H1 (cell line): ENCODE data around the gene HSPB1. TPM values are rescaled to one million over a fixed set of nuclear protein-coding genes. Genes with fewer than 3 reads are reported as not detected.

ENCODE experiments used
- CTCF ChIA-PET: fragments of 300-600 bp; sonication (Branson Sonifier 250); formaldehyde crosslinking; loops from one replicate; lab custom pipeline; 2021; ENCODE audit not compliant: partially characterized antibody; lab: Charles Lee
- POLR2A ChIA-PET: fragments of 300-600 bp; sonication (Branson Sonifier 250); formaldehyde crosslinking; loops from one replicate; lab custom pipeline; 2021; ENCODE audit warnings: inconsistent platforms; ENCODE audit not compliant: partially characterized antibody; lab: Charles Lee
- DNase-seq, 2 experiments: peaks; one replicate each; pipeline versions ENCODE4 v3.0.0 to v3.0.0-alpha.2; 2010 to 2022; ENCODE audit warnings: low spot score in 2 of 2, low read depth in 1 of 2, mixed read lengths in 1 of 2
- FAIRE-seq: peaks from 2 replicates; lab custom pipeline; 2011; peaks lifted over from hg19 to GRCh38; lab: Jason Lieb, UNC
- H2AFZ ChIP-seq: 2 replicates; pipeline ENCODE4 v1.8.1; 2012; ENCODE audit warnings: low read length, inconsistent platforms
- H2AK5ac ChIP-seq: 2 replicates; pipeline ENCODE4 v1.6.1; 2013; ENCODE audit warnings: low read depth, low read length
- H2BK120ac ChIP-seq: replicated peaks from 2 replicates; pipeline ENCODE3; 2013; ENCODE audit warnings: low read depth, low read length, inconsistent platforms
- H2BK12ac ChIP-seq: 2 replicates; pipeline ENCODE4 v1.6.1; 2013; ENCODE audit warnings: low read depth, low read length
- H2BK15ac ChIP-seq: 2 replicates; pipeline ENCODE4 v1.6.1; 2013; ENCODE audit warnings: low read length
- H2BK20ac ChIP-seq: 2 replicates; pipeline ENCODE4 v1.6.1; 2013; ENCODE audit warnings: low read length
- H2BK5ac ChIP-seq: 2 replicates; pipeline ENCODE4 v1.6.1; 2013; ENCODE audit warnings: low read depth, low read length
- H3K14ac ChIP-seq: 2 replicates; pipeline ENCODE4 v1.6.1; 2013; ENCODE audit warnings: inconsistent platforms; ENCODE audit not compliant: insufficient read length
- H3K18ac ChIP-seq: 2 replicates; pipeline ENCODE4 v1.6.1; 2013; ENCODE audit warnings: low read length; ENCODE audit errors: extremely low read depth
- H3K23ac ChIP-seq: 2 replicates; pipeline ENCODE4 v1.6.1; 2013; ENCODE audit warnings: inconsistent platforms; ENCODE audit not compliant: insufficient read length
- H3K23me2 ChIP-seq: 2 replicates; pipeline ENCODE4 v1.6.1; 2013; ENCODE audit warnings: low read depth, low read length
- H3K27ac ChIP-seq: 2 replicates; pipeline ENCODE4 v1.6.1; 2011; ENCODE audit warnings: low read depth, low read length, inconsistent platforms
- H3K27me3 ChIP-seq, 4 experiments: replicated peaks in 1 of 4; 1 replicate in 1 of 4; 2 replicates in 3 of 4; pipeline versions ENCODE4 v1.6.1 to v1.8.1; 2011 to 2013; ENCODE audit warnings: low read length in 3 of 4, mild to moderate bottlenecking in 3 of 4, inconsistent platforms in 2 of 4, mixed read lengths in 2 of 4, moderate library complexity in 1 of 4; ENCODE audit not compliant: control insufficient read depth in 3 of 4, insufficient read depth in 3 of 4; ENCODE audit errors: extremely low read depth in 1 of 4
- H3K36me3 ChIP-seq, 4 experiments: 2 replicates each; pipeline versions ENCODE4 v1.6.1 to v1.8.1; 2011 to 2013; ENCODE audit warnings: mild to moderate bottlenecking in 4 of 4, low read length in 3 of 4, moderate library complexity in 2 of 4, control low read depth in 1 of 4, inconsistent platforms in 1 of 4; ENCODE audit not compliant: insufficient read depth in 4 of 4, control insufficient read depth in 2 of 4
- H3K4ac ChIP-seq: replicated peaks from 2 replicates; pipeline ENCODE3; 2013; ENCODE audit warnings: low read length, low read depth, mixed read lengths, inconsistent platforms; ENCODE audit not compliant: insufficient read length
- H3K4me1 ChIP-seq, 4 experiments: replicated peaks in 1 of 4; 1 replicate in 1 of 4; 2 replicates in 3 of 4; pipeline versions ENCODE4 v1.6.1 to v1.8.1; 2011 to 2013; ENCODE audit warnings: low read length in 3 of 4, inconsistent platforms in 2 of 4, mixed read lengths in 1 of 4; ENCODE audit not compliant: insufficient read depth in 4 of 4, control insufficient read depth in 3 of 4
- H3K4me2 ChIP-seq, 2 experiments: 2 replicates each; pipeline versions ENCODE4 v1.6.1 to v1.8.1; 2011 to 2013; ENCODE audit warnings: low read depth in 2 of 2, low read length in 2 of 2, control low read depth in 1 of 2, inconsistent platforms in 1 of 2, mild to moderate bottlenecking in 1 of 2; ENCODE audit not compliant: insufficient read depth in 1 of 2
- H3K4me3 ChIP-seq, 4 experiments: fragments of 200-600, 300-600 bp in 1 of 4; sonication (generic), shearing (Covaris generic), sonication (Bioruptor Twin) in 1 of 4; 2 replicates each; pipeline versions ENCODE4 v1.5.1 to v1.8.1; 2011 to 2016; ENCODE audit warnings: low read length in 4 of 4, low read depth in 3 of 4, control low read depth in 2 of 4, inconsistent platforms in 2 of 4, mild to moderate bottlenecking in 2 of 4, mixed read lengths in 1 of 4, moderate library complexity in 1 of 4; ENCODE audit not compliant: insufficient read depth in 2 of 4; ENCODE audit errors: extremely low read depth in 1 of 4
- H3K56ac ChIP-seq: replicated peaks from 2 replicates; pipeline ENCODE3; 2013; ENCODE audit warnings: low read depth, mild to moderate bottlenecking, mixed read lengths, low read length, inconsistent platforms; ENCODE audit not compliant: insufficient read length
- H3K79me1 ChIP-seq: 2 replicates; pipeline ENCODE4 v1.6.1; 2013; ENCODE audit warnings: low read depth, low read length, control low read depth
- H3K79me2 ChIP-seq, 2 experiments: 2 replicates each; pipeline versions ENCODE4 v1.6.1 to v1.8.1; 2012 to 2013; ENCODE audit warnings: low read length in 2 of 2, mild to moderate bottlenecking in 2 of 2, inconsistent platforms in 1 of 2; ENCODE audit not compliant: insufficient read depth in 2 of 2, control insufficient read depth in 1 of 2
- H3K9ac ChIP-seq, 4 experiments: replicated peaks in 1 of 4; 1 replicate in 1 of 4; 2 replicates in 3 of 4; pipeline versions ENCODE4 v1.6.1 to v1.8.1; 2011 to 2013; ENCODE audit warnings: low read depth in 3 of 4, low read length in 3 of 4, control low read depth in 2 of 4, mild to moderate bottlenecking in 2 of 4, moderate library complexity in 2 of 4, inconsistent platforms in 1 of 4; ENCODE audit errors: extremely low read depth in 1 of 4
- H3K9me3 ChIP-seq, 2 experiments: 2 replicates each; pipeline versions ENCODE4 v1.6.1 to v1.8.1; 2012 to 2013; ENCODE audit warnings: mild to moderate bottlenecking in 2 of 2, moderate library complexity in 2 of 2, control low read depth in 1 of 2, inconsistent platforms in 1 of 2, low read depth in 1 of 2, low read length in 1 of 2, mixed read lengths in 1 of 2; ENCODE audit not compliant: insufficient read depth in 2 of 2
- H4K20me1 ChIP-seq, 2 experiments: replicated peaks in 1 of 2; 2 replicates each; pipeline versions ENCODE3 to v1.8.1; 2011 to 2013; ENCODE audit warnings: inconsistent platforms in 2 of 2, low read length in 2 of 2, mild to moderate bottlenecking in 1 of 2; ENCODE audit not compliant: insufficient read depth in 2 of 2, control insufficient read depth in 1 of 2
- H4K5ac ChIP-seq: 2 replicates; pipeline ENCODE4 v1.6.1; 2013; ENCODE audit warnings: low read length, low read depth, mixed read lengths, inconsistent platforms; ENCODE audit not compliant: insufficient read length
- H4K8ac ChIP-seq: 2 replicates; pipeline ENCODE4 v1.8.0; 2013; ENCODE audit warnings: mild to moderate bottlenecking, moderate library complexity, low read length, inconsistent platforms; ENCODE audit not compliant: insufficient read depth; ENCODE audit errors: extremely low read depth
- H4K91ac ChIP-seq: replicated peaks from 2 replicates; pipeline ENCODE3; 2013; ENCODE audit warnings: low read length, mixed read lengths, inconsistent platforms; ENCODE audit not compliant: insufficient read length
- BACH1 ChIP-seq: IDR thresholded peaks from 2 replicates; pipeline ENCODE4 v1.6.1; 2012; ENCODE audit warnings: low read length, improper control_type of control experiment
- BCL11A ChIP-seq, 2 experiments: IDR thresholded peaks; one replicate each; pipeline ENCODE4 v1.6.1; 2011; ENCODE audit warnings: low read depth in 2 of 2, low read length in 2 of 2, mild to moderate bottlenecking in 2 of 2
- CBX8 ChIP-seq: fragments of 300-800, 300-1000 bp; sonication (generic); IDR thresholded peaks from 2 replicates; pipeline ENCODE4 v1.7.1; 2016; ENCODE audit warnings: low read depth, low read length, borderline replicate concordance
- KDM4A ChIP-seq: IDR thresholded peaks from one replicate; pipeline ENCODE4 v1.7.1; 2012; ENCODE audit warnings: low read depth, mild to moderate bottlenecking, moderate library complexity, low read length, inconsistent platforms; ENCODE audit not compliant: severe bottlenecking
- MAFK ChIP-seq: IDR thresholded peaks from 2 replicates; pipeline ENCODE4 v1.6.1; 2012; ENCODE audit warnings: low read depth, mild to moderate bottlenecking, improper control_type of control experiment, low read length
- SIN3A ChIP-seq, 2 experiments: IDR thresholded peaks in 1 of 2; conservative IDR thresholded peaks in 1 of 2; 2 replicates each; pipeline ENCODE4 v1.6.1; 2011 to 2012; ENCODE audit warnings: low read length in 2 of 2, improper control_type of control experiment in 1 of 2, low read depth in 1 of 2, mild to moderate bottlenecking in 1 of 2
- ZNF274 ChIP-seq: IDR thresholded peaks from 2 replicates; pipeline ENCODE4 v1.7.0; 2012; ENCODE audit warnings: low read length, borderline replicate concordance; ENCODE audit errors: extremely low read depth
- WGBS, 2 experiments: shearing (Covaris generic) in 1 of 2; methylation state at CpG; one replicate each; pipeline versions ENCODE4 v1.1.6 to v1.1.7; 2013 to 2015; ENCODE audit warnings: low lambda C conversion rate in 2 of 2, mixed read lengths in 2 of 2, inconsistent platforms in 1 of 2, low coverage in 1 of 2, missing lambda C conversion rate in 1 of 2; ENCODE audit not compliant: insufficient replicate concordance in 2 of 2, insufficient coverage in 1 of 2, insufficient read length in 1 of 2; ENCODE audit errors: extremely low coverage in 1 of 2, missing lambda C conversion rate in 1 of 2; 5-methylcytosine and 5-hydroxymethylcytosine counted together
- polyA plus RNA-seq, 7 experiments: library from polyadenylated mRNA; depleted of rRNA in 3 of 7; stranded (reverse) in 5 of 7; unstranded in 2 of 7; fragments of >200 nt in 5 of 7; fragments of 200-250 nt in 2 of 7; gene quantifications; 1 replicate in 5 of 7; 2 replicates in 1 of 7; 4 replicates in 1 of 7; pipeline versions ENCODE4 v1.2.1 to v1.2.3, GENCODE V29; 2011 to 2013; ENCODE audit warnings: missing spikeins in 2 of 7, mixed read lengths in 2 of 7
- total RNA-seq: library from RNA; stranded (reverse); fragmentation: NEBNext Ultra II Directional; extraction: Animal tissue kit (Norgen Biotek cat#: 25700); gene quantifications from 2 replicates; pipeline ENCODE4 v1.2.1, GENCODE V29; 2021

Gene HSPB1
- total and polyA plus RNA-seq, 2 of the 8 experiments (the other 6 are each of a cell fraction or from before 2014, with no cell fraction given) = 165 to 254 TPM

- Histone ChIP-seq H3K9ac (peak overlapping the region in 3 of 4 experiments; percentile 44 to 52 (median 49); a peak in 5 of 7 replicates), H3K23ac (no peak overlapping the region), H4K91ac (peak overlapping the region; percentile 98), H2AFZ (peak overlapping the region; percentile 45), H2BK12ac (peak overlapping the region; percentile 97), H4K20me1 (peaks cover 1 to 2% of the 10 kb centered on the region in 2 experiments), H2BK5ac (peak overlapping the region; percentile 94), H3K14ac (no peak overlapping the region), H3K4me3 (peak overlapping the region in 3 of 4 experiments; percentile 12 to 78 (median 29); a peak in 4 of 8 replicates), H3K79me1 (no peaks in the 10 kb centered on the region), H3K36me3 (no peaks in the 10 kb centered on the region; a peak in 1 of 8 replicates), H2BK20ac (0 out of 2 replicates have a peak overlapping the region, but pooled peaks have one; percentile 6), H2BK15ac (peak overlapping the region; percentile 97), H2AK5ac (peak overlapping the region; percentile 67), H3K27ac (peak overlapping the region; percentile 81; the same call in 1 of the 2 replicates), H4K8ac (peak overlapping the region; percentile 94; the same call in 1 of the 2 replicates), H3K4ac (peak overlapping the region; percentile 72), H3K9me3 (no peaks in the 10 kb centered on the region), H3K56ac (peak overlapping the region; percentile 2), H3K79me2 (no peaks in the 10 kb centered on the region), H3K4me2 (peak overlapping the region; percentile 67 to 85), H3K4me1 (peaks cover 0 to 11% (median 7%) of the 10 kb centered on the region in 4 experiments; a peak in 6 of 7 replicates)
- ChIA-PET POLR2A (interaction anchor here (0.7 to 4.7 kb wide), 25 partner anchors 8 to 269 kb away, joined by 3 to 31 read pairs (median 5); partner anchors contain the start of genes HSPB1, MDH2, STYXL1 and YWHAG), CTCF (interaction anchor here (0.6 to 20.9 kb wide), 14 partner anchors 10 to 757 kb away, joined by 3 to 426 read pairs (median 4); partner anchors contain the start of gene HSPB1)
- 69% methylated on average over 14 of the region's 14 CpGs; no CpG with 5 or more reads in 1 of the 2 experiments for WGBS, 2 experiments
- FAIRE-seq = no peak
- no peak for TF ChIP-seq MAFK
- peak; percentile 7 for TF ChIP-seq KDM4A
- TF ChIP-seq BCL11A (IDR thresholded peaks at IDR 0.05; ENCODE audit: low read depth in 2 of 2, low read length in 2 of 2) = no peak
- no peak for TF ChIP-seq CBX8
- peak in 1 of 2 experiments; percentile 43; a peak in 1 of 4 replicates for TF ChIP-seq SIN3A (conservative IDR thresholded peaks at IDR 0.05 in 1 of 2, IDR thresholded peaks at IDR 0.05 in 1 of 2; ENCODE audit: low read depth in 1 of 2, low read length in 2 of 2)
- TF ChIP-seq ZNF274 = no peak
- TF ChIP-seq BACH1 = no peak
- TF ChIP-seq, all 59 proteins: peak for 2
- DNase-seq = no peak
- Histone ChIP-seq H3K23me2 (peaks cover 4% of the 10 kb centered on the region; the same call in 1 of the 2 replicates), H2BK120ac (peak overlapping the region; percentile 19), H3K27me3 (no peaks in the 10 kb centered on the region), H3K18ac (peak overlapping the region; percentile 80), H4K5ac (peak overlapping the region; percentile 91)
Observed at GRCh38 chr7:76316984-76317781, 14.7 kb downstream of the HSPB1 start.
